ENCODE results near the gene ZNF408.

Gene ZNF408

GRCh38 chr11:46736146-46736545 is 35.3 kb downstream of the ZNF408 start:
- H2BK12ac ChIP-seq (ENCODE audit: low read length) = no peak overlapping the region
- H4K91ac ChIP-seq (ENCODE audit: low read depth, low read length, poor library complexity) = no peak overlapping the region
- H3K9ac ChIP-seq (ENCODE audit: low read depth, low read length, poor library complexity) = no peak overlapping the region
- H2BK120ac ChIP-seq (ENCODE audit: low read depth, low read length) = no peak overlapping the region
- whole genome bisulfite sequencing, 2 donors (ENCODE audit: extremely low coverage in 2 of 2, insufficient read length in 2 of 2, insufficient replicate concordance in 1 of 2) = no CpG with 5 or more reads among the region's 7 CpGs
- no peak overlapping the region for H3K4ac ChIP-seq (ENCODE audit: low read length)
- no peak overlapping the region for H2AK5ac ChIP-seq (ENCODE audit: low read depth, low read length)
- no peaks in the 10 kb centered on the region for H3K4me1 ChIP-seq (ENCODE audit: control insufficient read depth in 2 of 2, insufficient read depth in 1 of 2, low read depth in 1 of 2, low read length in 2 of 2)
- H3K9me3 ChIP-seq (replicated peaks in 1 of 2; ENCODE audit: control insufficient read depth in 2 of 2, insufficient read depth in 1 of 2, low read depth in 1 of 2, low read length in 2 of 2) = no peaks in the 10 kb centered on the region
- no peak overlapping the region for H3K4me2 ChIP-seq (ENCODE audit: insufficient read depth, low read length, poor library complexity, severe bottlenecking)
- H3K36me3 ChIP-seq (replicated peaks in 1 of 2; ENCODE audit: control insufficient read depth in 2 of 2, insufficient read depth in 2 of 2, low read length in 2 of 2) = peaks cover 2 to 14% of the 10 kb centered on the region in 2 donors
- no peak overlapping the region for H3K14ac ChIP-seq (ENCODE audit: low read length)
- no peak for DNase-seq (ENCODE audit: low spot score)
- no peak overlapping the region for H2BK15ac ChIP-seq (ENCODE audit: low read length)
- no peak overlapping the region for H2AFZ ChIP-seq (ENCODE audit: low read length)
- H3K79me1 ChIP-seq (ENCODE audit: low read depth, low read length) = no peaks in the 10 kb centered on the region
- no peak overlapping the region for H3K18ac ChIP-seq (ENCODE audit: low read length)
- no peak overlapping the region for H4K8ac ChIP-seq (ENCODE audit: low read depth, low read length)
- H3K27ac ChIP-seq (replicated peaks; ENCODE audit: low read length) = no peak overlapping the region
- H3K4me3 ChIP-seq (ENCODE audit: low read length in 2 of 2) = no peak overlapping the region
- no peaks in the 10 kb centered on the region for H3K27me3 ChIP-seq (ENCODE audit: control insufficient read depth in 3 of 3, insufficient read depth in 3 of 3, low read depth in 1 of 3, low read length in 3 of 3)
- H3K23ac ChIP-seq (ENCODE audit: low read depth, low read length, poor library complexity) = no peak overlapping the region
- H2BK5ac ChIP-seq (ENCODE audit: low read length) = no peak overlapping the region

GRCh38 chr11:46736615-46737014 is 35.8 kb downstream of the ZNF408 start:
- no peak overlapping the region for H3K9ac ChIP-seq (ENCODE audit: low read depth, low read length, poor library complexity)
- H3K4ac ChIP-seq (ENCODE audit: low read length) = no peak overlapping the region

DNA sequence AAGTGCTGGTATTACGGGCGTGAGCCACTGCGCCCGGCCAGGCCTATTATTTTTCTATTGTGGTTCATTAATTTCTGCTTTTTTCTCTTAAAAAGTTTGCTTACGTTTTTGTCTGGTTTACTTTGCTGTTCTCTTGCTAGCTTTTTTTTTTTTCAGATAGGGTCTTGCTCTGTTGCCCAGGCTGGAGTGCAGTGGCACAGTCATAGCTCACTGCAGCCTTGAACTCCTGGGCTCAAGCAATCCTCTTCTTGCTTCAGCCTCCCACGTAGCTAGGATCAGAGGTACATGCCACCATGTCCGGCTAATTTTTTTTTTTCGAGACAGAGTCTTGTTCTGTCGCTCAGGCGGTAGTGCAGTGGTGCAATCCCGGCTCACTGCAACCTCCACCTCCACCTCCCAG is 36.9 kb downstream of the ZNF408 start:
- DNase-seq (ENCODE audit: low spot score) = no peak
- Histone ChIP-seq H2AFZ (ENCODE audit: low read length) (no peak overlapping the region), H3K27me3 (ENCODE audit: control insufficient read depth in 3 of 3, insufficient read depth in 3 of 3, low read depth in 1 of 3, low read length in 3 of 3) (no peaks in the 10 kb centered on the region), H4K8ac (ENCODE audit: low read depth, low read length) (no peak overlapping the region), H3K23ac (ENCODE audit: low read depth, low read length, poor library complexity) (no peak overlapping the region), H2BK12ac (ENCODE audit: low read length) (no peak overlapping the region), H2AK5ac (ENCODE audit: low read depth, low read length) (no peak overlapping the region), H2BK5ac (ENCODE audit: low read length) (no peak overlapping the region), H2BK120ac (ENCODE audit: low read depth, low read length) (no peak overlapping the region), H3K9ac (ENCODE audit: low read depth, low read length, poor library complexity) (no peak overlapping the region), H3K4me3 (ENCODE audit: low read length in 2 of 2) (no peak overlapping the region), H3K79me1 (ENCODE audit: low read depth, low read length) (no peaks in the 10 kb centered on the region), H3K4me1 (ENCODE audit: control insufficient read depth in 2 of 2, insufficient read depth in 1 of 2, low read depth in 1 of 2, low read length in 2 of 2) (no peaks in the 10 kb centered on the region), H3K14ac (ENCODE audit: low read length) (no peak overlapping the region), H2BK15ac (ENCODE audit: low read length) (no peak overlapping the region), H3K27ac (replicated peaks; ENCODE audit: low read length) (no peak overlapping the region), H3K9me3 (replicated peaks in 1 of 2; ENCODE audit: control insufficient read depth in 2 of 2, insufficient read depth in 1 of 2, low read depth in 1 of 2, low read length in 2 of 2) (no peaks in the 10 kb centered on the region), H3K4me2 (ENCODE audit: insufficient read depth, low read length, poor library complexity, severe bottlenecking) (no peak overlapping the region), H4K91ac (ENCODE audit: low read depth, low read length, poor library complexity) (no peak overlapping the region), H3K4ac (ENCODE audit: low read length) (no peak overlapping the region), H3K18ac (ENCODE audit: low read length) (no peak overlapping the region), H3K36me3 (replicated peaks in 1 of 2; ENCODE audit: control insufficient read depth in 2 of 2, insufficient read depth in 2 of 2, low read length in 2 of 2) (peaks cover 12 to 29% of the 10 kb centered on the region in 2 donors)
- no CpG with 5 or more reads among the region's 11 CpGs for WGBS, 2 donors (ENCODE audit: extremely low coverage in 2 of 2, insufficient read length in 2 of 2, insufficient replicate concordance in 1 of 2)

More at GRCh38 chr11:46736615-46737014, 35.8 kb downstream of the ZNF408 start:
- Histone ChIP-seq H3K14ac (ENCODE audit: low read length) (no peak overlapping the region), H2BK120ac (ENCODE audit: low read depth, low read length) (no peak overlapping the region), H2AFZ (ENCODE audit: low read length) (no peak overlapping the region), H2AK5ac (ENCODE audit: low read depth, low read length) (no peak overlapping the region), H2BK12ac (ENCODE audit: low read length) (no peak overlapping the region), H3K23ac (ENCODE audit: low read depth, low read length, poor library complexity) (no peak overlapping the region), H2BK5ac (ENCODE audit: low read length) (no peak overlapping the region), H3K4me2 (ENCODE audit: insufficient read depth, low read length, poor library complexity, severe bottlenecking) (no peak overlapping the region), H3K18ac (ENCODE audit: low read length) (no peak overlapping the region), H3K9me3 (replicated peaks in 1 of 2; ENCODE audit: control insufficient read depth in 2 of 2, insufficient read depth in 1 of 2, low read depth in 1 of 2, low read length in 2 of 2) (no peaks in the 10 kb centered on the region), H3K27me3 (ENCODE audit: control insufficient read depth in 3 of 3, insufficient read depth in 3 of 3, low read depth in 1 of 3, low read length in 3 of 3) (no peaks in the 10 kb centered on the region), H3K79me1 (ENCODE audit: low read depth, low read length) (no peaks in the 10 kb centered on the region), H3K4me1 (ENCODE audit: control insufficient read depth in 2 of 2, insufficient read depth in 1 of 2, low read depth in 1 of 2, low read length in 2 of 2) (no peaks in the 10 kb centered on the region), H2BK15ac (ENCODE audit: low read length) (no peak overlapping the region), H4K8ac (ENCODE audit: low read depth, low read length) (no peak overlapping the region), H4K91ac (ENCODE audit: low read depth, low read length, poor library complexity) (no peak overlapping the region), H3K4me3 (ENCODE audit: low read length in 2 of 2) (no peak overlapping the region), H3K36me3 (replicated peaks in 1 of 2; ENCODE audit: control insufficient read depth in 2 of 2, insufficient read depth in 2 of 2, low read length in 2 of 2) (peaks cover 4 to 18% of the 10 kb centered on the region in 2 donors), H3K27ac (replicated peaks; ENCODE audit: low read length) (no peak overlapping the region)
- no CpG with 5 or more reads among the region's 5 CpGs for WGBS, 2 donors (ENCODE audit: extremely low coverage in 2 of 2, insufficient read length in 2 of 2, insufficient replicate concordance in 1 of 2)
- DNase-seq (ENCODE audit: low spot score) = no peak

- Histone ChIP-seq H3K9me3 (replicated peaks in 1 of 2; ENCODE audit: control insufficient read depth in 2 of 2, insufficient read depth in 1 of 2, low read depth in 1 of 2, low read length in 2 of 2) (no peaks in the 10 kb centered on the region), H2BK120ac (ENCODE audit: low read depth, low read length) (no peak overlapping the region), H3K79me1 (ENCODE audit: low read depth, low read length) (no peaks in the 10 kb centered on the region), H3K36me3 (replicated peaks in 1 of 2; ENCODE audit: control insufficient read depth in 2 of 2, insufficient read depth in 2 of 2, low read length in 2 of 2) (peaks cover 17 to 41% of the 10 kb centered on the region in 2 donors), H3K4me3 (ENCODE audit: low read length in 2 of 2) (no peak overlapping the region), H3K4me2 (ENCODE audit: insufficient read depth, low read length, poor library complexity, severe bottlenecking) (no peak overlapping the region), H3K27ac (replicated peaks; ENCODE audit: low read length) (no peak overlapping the region), H3K18ac (ENCODE audit: low read length) (no peak overlapping the region), H3K9ac (ENCODE audit: low read depth, low read length, poor library complexity) (no peak overlapping the region), H2AFZ (ENCODE audit: low read length) (no peak overlapping the region), H3K4me1 (ENCODE audit: control insufficient read depth in 2 of 2, insufficient read depth in 1 of 2, low read depth in 1 of 2, low read length in 2 of 2) (no peaks in the 10 kb centered on the region), H3K23ac (ENCODE audit: low read depth, low read length, poor library complexity) (no peak overlapping the region), H4K8ac (ENCODE audit: low read depth, low read length) (no peak overlapping the region), H2AK5ac (ENCODE audit: low read depth, low read length) (no peak overlapping the region), H2BK15ac (ENCODE audit: low read length) (no peak overlapping the region), H4K91ac (ENCODE audit: low read depth, low read length, poor library complexity) (no peak overlapping the region), H3K27me3 (ENCODE audit: control insufficient read depth in 3 of 3, insufficient read depth in 3 of 3, low read depth in 1 of 3, low read length in 3 of 3) (no peaks in the 10 kb centered on the region), H3K14ac (ENCODE audit: low read length) (no peak overlapping the region), H3K4ac (ENCODE audit: low read length) (no peak overlapping the region), H2BK5ac (ENCODE audit: low read length) (no peak overlapping the region), H2BK12ac (ENCODE audit: low read length) (no peak overlapping the region)
- no peak for DNase-seq (ENCODE audit: low spot score)
- no CpG with 5 or more reads among the region's 6 CpGs for WGBS, 2 donors (ENCODE audit: extremely low coverage in 2 of 2, insufficient read length in 2 of 2, insufficient replicate concordance in 1 of 2)
Observed at GRCh38 chr11:46738887-46739286, 38.1 kb downstream of the ZNF408 start.
